MCF 10A (cell line): ENCODE measurements around the gene CCDC172. TPM values are rescaled to one million over a fixed set of nuclear protein-coding genes. Genes with fewer than 3 reads are reported as not detected.

ENCODE experiments used
- BruUV-seq: library from RNA; stranded (reverse); fragments of 400-500 nt; replicated peaks from 2 replicates; lab custom pipeline; 2021; lab: Mats Ljungman, UMichigan
- CTCF ChIA-PET: fragments of 300-600 bp; sonication (Branson Sonifier 250); formaldehyde crosslinking; extraction: SDS; loops from one replicate; lab custom pipeline; 2021; ENCODE audit warnings: antibody characterized with exemption, inconsistent platforms; lab: Yijun Ruan, JAX
- POLR2A ChIA-PET: fragments of 300-600, 350-650 bp; sonication (Branson Sonifier 250); formaldehyde crosslinking; extraction: SDS; loops from one replicate; lab custom pipeline; 2020; ENCODE audit warnings: antibody characterized with exemption, inconsistent platforms; lab: Yijun Ruan, JAX
- DNase-seq: peaks from one replicate; pipeline ENCODE4 v3.0.0-alpha.2; 2018; ENCODE audit not compliant: unreplicated experiment
- H3K27ac Mint-ChIP-seq: one replicate; pipeline ENCODE4 v1.8.0; 2022; ENCODE audit warnings: mild to moderate bottlenecking, low read depth, mixed read lengths; ENCODE audit not compliant: unreplicated experiment
- H3K27me3 Mint-ChIP-seq: one replicate; pipeline ENCODE4 v1.8.0; 2022; ENCODE audit warnings: mixed read lengths; ENCODE audit not compliant: insufficient read depth, unreplicated experiment
- H3K36me3 Mint-ChIP-seq: one replicate; pipeline ENCODE4 v1.8.0; 2022; ENCODE audit warnings: mild to moderate bottlenecking, moderate library complexity, mixed read lengths; ENCODE audit not compliant: insufficient read depth, unreplicated experiment
- H3K4me1 Mint-ChIP-seq: one replicate; pipeline ENCODE4 v1.8.0; 2022; ENCODE audit warnings: mixed read lengths; ENCODE audit not compliant: insufficient read depth, unreplicated experiment
- H3K4me3 Mint-ChIP-seq: one replicate; pipeline ENCODE4 v1.8.0; 2022; ENCODE audit warnings: mild to moderate bottlenecking, moderate library complexity, mixed read lengths; ENCODE audit not compliant: unreplicated experiment
- H3K9me3 Mint-ChIP-seq: one replicate; pipeline ENCODE4 v1.8.0; 2022; ENCODE audit warnings: mixed read lengths; ENCODE audit not compliant: unreplicated experiment
- CTCF ChIP-seq: fragments of 200-600 bp; IDR thresholded peaks from one replicate; pipeline ENCODE4 v1.8.0; 2022; ENCODE audit warnings: antibody characterized with exemption, mild to moderate bottlenecking; ENCODE audit not compliant: unreplicated experiment
- intact Hi-C: fragments of 100-400 bp; cut with micrococcal nuclease; formaldehyde crosslinking; loops from 2 replicates; pipeline ENCODE4 v1.14.1; 2022
- total RNA-seq: library from RNA; stranded (reverse); gene quantifications from 2 replicates; pipeline ENCODE4 v1.2.3, GENCODE V29; 2022

The CCDC172 gene
- total RNA-seq, 1 experiment from 2014 or later: not detected

DNA sequence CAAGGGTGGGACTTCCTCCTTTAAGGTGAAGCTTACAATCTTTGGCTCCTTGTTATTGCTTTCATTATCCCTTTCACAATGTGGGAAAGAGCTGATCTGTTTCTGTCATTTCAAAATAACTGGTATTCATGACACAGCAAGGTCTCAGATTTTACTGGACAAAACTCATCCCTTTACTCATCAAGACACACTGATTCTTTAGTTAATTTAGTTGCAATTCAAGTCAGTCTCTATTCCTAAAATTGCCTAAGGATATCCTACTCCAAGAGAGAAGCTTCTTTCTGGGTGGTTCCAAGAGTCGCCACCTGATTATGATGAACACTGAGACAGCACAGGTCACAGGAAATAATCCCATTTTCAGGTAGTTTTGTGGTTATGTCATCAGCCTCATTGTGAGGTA is 97.6 kb downstream of the CCDC172 start:
- Mint-ChIP-seq H3K4me1 (peaks cover 43% of the 10 kb centered on the region), H3K9me3 (no peaks in the 10 kb centered on the region), H3K27ac (peak overlapping the region; percentile 67), H3K27me3 (no peaks in the 10 kb centered on the region), H3K36me3 (no peaks in the 10 kb centered on the region), H3K4me3 (no peak overlapping the region)
- intact Hi-C loops: no loop called here
- BruUV-seq: no TSS peak
- POLR2A ChIA-PET: interaction anchor here (0.6 to 1.5 kb wide), 7 partner anchors 9 to 1723 kb away, joined by 3 to 10 read pairs (median 3); no protein-coding TSS in a partner anchor
- DNase-seq: no peak
- TF ChIP-seq CTCF: no peak
- CTCF ChIA-PET: interaction anchor here (1.2 kb wide), 1 partner anchor 16 kb away, joined by 6 read pairs; no protein-coding TSS in a partner anchor

GRCh38 chr10:116427671-116428070 is 103.4 kb downstream of the CCDC172 start, which contains the start of gene PNLIPRP3:
PNLIPRP3 (plus strand) TSS chr10:116427847; CDS start chr10:116428013, 166 bp downstream.
- no peak within 1 kb of the TSS for H3K4me3 Mint-ChIP-seq
- H3K4me1 Mint-ChIP-seq: peaks cover 16% of the 10 kb centered on the region
- H3K9me3 Mint-ChIP-seq: no peaks in the 10 kb centered on the region
- no peak for TF ChIP-seq CTCF
- CTCF ChIA-PET: no interaction called here
- BruUV-seq: no TSS peak
- H3K36me3 Mint-ChIP-seq: no peaks in the 10 kb centered on the region
- DNase-seq: no peak
- no peaks in the 10 kb centered on the region for H3K27me3 Mint-ChIP-seq
- POLR2A ChIA-PET: interaction anchor here (0.7 to 2.6 kb wide), 8 partner anchors 9 to 690 kb away, joined by 3 to 10 read pairs (median 4); no protein-coding TSS in a partner anchor
- intact Hi-C loops: loop anchor here (1.0 kb wide), 1 partner anchor 7 kb away; no protein-coding TSS in a partner anchor
- no peak within 1 kb of the TSS for H3K27ac Mint-ChIP-seq

GRCh38 chr10:116429288-116429977 is 105.2 kb downstream of the CCDC172 start:
- H3K9me3 Mint-ChIP-seq: no peaks in the 10 kb centered on the region
- H3K36me3 Mint-ChIP-seq: no peaks in the 10 kb centered on the region
- ChIA-PET CTCF (interaction anchor here (1.2 to 1.5 kb wide), 2 partner anchors 62 to 1909 kb away, joined by 3 to 4 read pairs; no protein-coding TSS in a partner anchor), POLR2A (interaction anchor here (0.6 to 3.6 kb wide), 7 partner anchors 9 to 950 kb away, joined by 3 to 20 read pairs (median 4); no protein-coding TSS in a partner anchor)
- BruUV-seq: no TSS peak
- H3K4me3 Mint-ChIP-seq: no peak overlapping the region
- no peaks in the 10 kb centered on the region for H3K27me3 Mint-ChIP-seq
- no peak for TF ChIP-seq CTCF
- peak; percentile 73 for DNase-seq
- no peak overlapping the region for H3K27ac Mint-ChIP-seq
- intact Hi-C loops: no loop called here
- peaks cover 10% of the 10 kb centered on the region for H3K4me1 Mint-ChIP-seq

Other genes starting within 250 kb of the CCDC172 start
- gene GFRA1, start 51.2 kb upstream of the CCDC172 start, total RNA-seq: not detected in 2 replicates
- gene PNLIPRP3, start 103.4 kb downstream of the CCDC172 start, total RNA-seq: 7.6 and 9.5 TPM in 2 replicates
- gene PNLIP, start 221.5 kb downstream of the CCDC172 start, total RNA-seq: not detected in 2 replicates